Glutamatergic neuron (in vitro differentiated cells): ENCODE measurements around the gene ZBTB8OS. TPM values are rescaled to one million over a fixed set of nuclear protein-coding genes. Genes with fewer than 3 reads are reported as not detected.
"Not testable (repeated sequence)": the region's sequence is repeated elsewhere in the genome, so short reads cannot be mapped to it uniquely, and the experiment has no call there.

Experiments
- DNase-seq: peaks from one replicate; pipeline ENCODE4 v3.0.0; 2022
- H3K27ac Mint-ChIP-seq: one replicate; pipeline ENCODE4 v1.8.0; 2020; ENCODE audit warnings: mild to moderate bottlenecking, mixed read lengths, inconsistent platforms; ENCODE audit not compliant: unreplicated experiment
- H3K27me3 Mint-ChIP-seq: one replicate; pipeline ENCODE4 v1.8.0; 2020; ENCODE audit warnings: mild to moderate bottlenecking, moderate library complexity, mixed read lengths, inconsistent platforms; ENCODE audit not compliant: unreplicated experiment
- H3K36me3 Mint-ChIP-seq: one replicate; pipeline ENCODE4 v1.8.0; 2020; ENCODE audit warnings: mild to moderate bottlenecking, mixed read lengths, inconsistent platforms; ENCODE audit not compliant: unreplicated experiment
- H3K4me1 Mint-ChIP-seq: one replicate; pipeline ENCODE4 v1.8.0; 2020; ENCODE audit warnings: mild to moderate bottlenecking, low read depth, mixed read lengths, inconsistent platforms; ENCODE audit not compliant: unreplicated experiment
- H3K4me3 Mint-ChIP-seq: one replicate; pipeline ENCODE4 v1.8.0; 2020; ENCODE audit warnings: mild to moderate bottlenecking, mixed read lengths, inconsistent platforms; ENCODE audit not compliant: unreplicated experiment
- H3K9me3 Mint-ChIP-seq: one replicate; pipeline ENCODE4 v1.8.0; 2020; ENCODE audit warnings: mild to moderate bottlenecking, moderate library complexity, mixed read lengths, inconsistent platforms; ENCODE audit not compliant: unreplicated experiment
- long read RNA-seq: library from polyadenylated mRNA; unstranded; transcript quantifications from one replicate; pipeline ENCODE4 v2.0.0, GENCODE V29; 2020; ENCODE audit not compliant: unreplicated experiment
- total RNA-seq: library from RNA; stranded (reverse); fragmentation: NEBNext Ultra II Directional; extraction: Animal tissue kit (Norgen Biotek cat#: 25700); gene quantifications from one replicate; pipeline ENCODE4 v1.2.1, GENCODE V29; 2021; ENCODE audit not compliant: unreplicated experiment
- TF ChIP-seq, protein P1 (sequence below): fragments of 200-600 bp; sonication (generic); IDR thresholded peaks from one replicate; pipeline ENCODE4 v1.5.0; 2021; ENCODE audit not compliant: partially characterized antibody, unreplicated experiment

The ZBTB8OS gene
- total RNA-seq = 63.4 TPM
- long read RNA-seq, transcript ZBTB8OS-208 (7 exons, 1,601 nt) = major isoform, 18 of 52 reads
- long read RNA-seq, transcript ZBTB8OS-204 (6 exons, 514 nt) = minor isoform, 7 of 52 reads
- long read RNA-seq, partial matches to known transcripts = 1 of 52 reads
- long read RNA-seq, other reads (novel, unspliced or antisense) = 22 of 52 reads

DNA sequence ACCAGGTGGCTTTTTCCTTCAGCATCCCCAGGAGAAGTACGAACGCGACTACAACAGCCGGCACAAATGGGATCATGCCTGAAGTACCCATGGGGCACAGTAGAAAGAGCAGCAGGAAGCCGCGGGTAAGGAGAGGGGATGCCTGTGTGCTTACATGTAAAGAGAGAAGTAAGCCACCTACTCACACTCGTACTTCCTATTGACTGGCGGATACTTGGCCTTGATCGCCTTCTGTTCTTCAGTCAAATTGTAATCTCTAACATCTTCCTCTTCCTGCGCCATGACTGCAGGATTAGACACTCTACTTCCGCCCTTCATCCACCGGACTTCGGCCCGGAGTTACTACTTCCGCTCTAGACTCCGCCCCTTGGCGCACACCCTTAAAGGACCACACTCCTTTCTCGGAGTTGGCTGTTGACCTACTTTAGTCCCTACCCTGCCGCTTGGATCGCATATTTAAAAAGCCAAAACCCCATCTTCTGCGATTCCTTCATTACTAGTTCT, at the start of gene ZBTB8OS:
Gene ZBTB8OS (minus strand): TSS at position 303 of the 504 bp plus-strand sequence. CDS start 21 bp downstream, at position 282.
- Mint-ChIP-seq H3K36me3 (no peaks in the 10 kb centered on the region), H3K4me1 (peaks cover 9% of the 10 kb centered on the region), H3K9me3 (peaks cover 13% of the 10 kb centered on the region), H3K27me3 (peaks cover 5% of the 10 kb centered on the region), H3K27ac (peak within 1 kb of the TSS; percentile 99), H3K4me3 (peak within 1 kb of the TSS; percentile 100)
- TF ChIP-seq, protein P1, sequence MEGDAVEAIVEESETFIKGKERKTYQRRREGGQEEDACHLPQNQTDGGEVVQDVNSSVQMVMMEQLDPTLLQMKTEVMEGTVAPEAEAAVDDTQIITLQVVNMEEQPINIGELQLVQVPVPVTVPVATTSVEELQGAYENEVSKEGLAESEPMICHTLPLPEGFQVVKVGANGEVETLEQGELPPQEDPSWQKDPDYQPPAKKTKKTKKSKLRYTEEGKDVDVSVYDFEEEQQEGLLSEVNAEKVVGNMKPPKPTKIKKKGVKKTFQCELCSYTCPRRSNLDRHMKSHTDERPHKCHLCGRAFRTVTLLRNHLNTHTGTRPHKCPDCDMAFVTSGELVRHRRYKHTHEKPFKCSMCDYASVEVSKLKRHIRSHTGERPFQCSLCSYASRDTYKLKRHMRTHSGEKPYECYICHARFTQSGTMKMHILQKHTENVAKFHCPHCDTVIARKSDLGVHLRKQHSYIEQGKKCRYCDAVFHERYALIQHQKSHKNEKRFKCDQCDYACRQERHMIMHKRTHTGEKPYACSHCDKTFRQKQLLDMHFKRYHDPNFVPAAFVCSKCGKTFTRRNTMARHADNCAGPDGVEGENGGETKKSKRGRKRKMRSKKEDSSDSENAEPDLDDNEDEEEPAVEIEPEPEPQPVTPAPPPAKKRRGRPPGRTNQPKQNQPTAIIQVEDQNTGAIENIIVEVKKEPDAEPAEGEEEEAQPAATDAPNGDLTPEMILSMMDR = no peak
- peak; percentile 85 for DNase-seq

DNA sequence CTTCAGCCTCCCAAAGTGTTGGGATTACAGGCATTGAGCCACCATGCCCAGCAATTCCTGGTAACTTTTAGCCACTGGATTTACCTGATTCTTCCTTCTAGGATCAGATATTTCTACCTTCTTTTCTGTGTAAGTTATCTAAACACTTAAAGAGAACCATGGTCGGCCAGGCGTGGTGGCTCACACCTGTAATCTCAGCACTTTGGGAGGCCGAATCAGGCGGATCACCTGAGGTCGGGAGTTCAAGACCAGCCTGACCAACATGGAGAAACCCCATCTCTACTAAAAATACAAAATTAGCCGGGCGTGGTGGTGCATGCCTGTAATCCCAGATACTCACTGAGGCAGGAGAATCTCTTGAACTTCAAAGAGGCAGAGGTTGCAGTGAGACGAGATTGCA, 46.6 kb upstream of the ZBTB8OS start:
- DNase-seq, H3K9me3 Mint-ChIP-seq, H3K4me1 Mint-ChIP-seq, H3K4me3 Mint-ChIP-seq, H3K36me3 Mint-ChIP-seq, H3K27me3 Mint-ChIP-seq, H3K27ac Mint-ChIP-seq: not testable (repeated sequence)

DNA sequence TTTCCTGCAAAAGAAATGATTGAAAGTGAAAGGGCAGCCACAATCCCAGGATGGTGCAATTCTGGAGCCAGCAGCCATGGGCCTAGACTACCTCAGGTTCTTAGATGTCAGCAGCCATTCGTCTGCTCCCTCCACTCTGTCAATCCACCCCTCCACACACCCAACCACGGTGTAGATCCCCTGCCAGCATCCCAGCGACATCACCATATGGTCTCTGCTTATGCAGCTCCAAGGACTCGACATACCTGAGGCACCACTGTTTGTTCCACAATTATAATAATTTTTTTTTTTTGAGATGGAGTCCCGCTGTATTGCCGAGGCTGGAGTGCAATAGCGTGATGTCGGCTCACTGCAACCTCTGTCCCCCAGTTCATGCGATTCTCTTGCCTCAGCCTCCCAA, 45.7 kb upstream of the ZBTB8OS start:
- H3K27me3 Mint-ChIP-seq = no peaks in the 10 kb centered on the region
- TF ChIP-seq, protein P1 = no peak
- H3K36me3 Mint-ChIP-seq = peaks cover 5% of the 10 kb centered on the region
- H3K4me3 Mint-ChIP-seq = no peak overlapping the region
- H3K9me3 Mint-ChIP-seq = peaks cover 2% of the 10 kb centered on the region
- no peaks in the 10 kb centered on the region for H3K4me1 Mint-ChIP-seq
- no peak overlapping the region for H3K27ac Mint-ChIP-seq
- no peak for DNase-seq

DNA sequence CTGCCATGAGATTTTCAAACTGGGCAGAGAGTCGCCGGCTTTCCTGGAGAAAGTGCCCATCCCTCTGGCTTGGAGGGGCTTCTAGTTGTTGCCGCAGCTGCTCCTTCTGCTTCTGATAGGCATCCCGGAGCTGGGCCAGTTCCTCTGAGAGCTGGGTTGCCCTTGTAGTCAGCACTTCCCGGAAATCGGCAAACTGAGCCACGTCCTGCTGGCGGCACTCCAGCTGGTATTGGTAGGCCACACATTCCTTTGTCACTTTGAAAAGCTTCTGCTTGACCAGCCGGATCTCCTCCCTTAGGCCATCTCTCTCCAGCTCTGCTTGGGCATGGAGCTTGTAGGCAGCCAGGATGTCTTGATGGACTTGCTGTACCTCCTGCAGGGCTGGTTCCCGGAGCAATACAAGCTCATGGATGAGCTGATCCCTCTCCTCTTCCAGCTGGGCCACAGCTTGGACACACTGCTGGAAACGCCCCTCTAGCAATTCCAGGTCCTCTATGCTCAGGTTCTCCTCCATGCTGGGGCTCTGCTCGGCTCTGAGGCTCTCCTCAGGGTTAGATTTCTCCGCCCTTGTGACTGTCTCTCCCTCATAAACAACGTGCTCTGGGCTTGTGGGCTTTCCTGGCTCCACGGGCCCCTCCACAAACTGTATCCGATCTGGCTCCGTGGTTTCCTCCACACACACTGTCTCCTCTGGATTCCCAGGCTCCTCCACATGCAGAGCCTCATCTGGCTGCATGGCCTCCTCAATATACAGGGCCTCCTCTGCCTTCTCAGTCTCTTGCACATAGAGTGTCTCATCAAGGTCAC, 45.0 kb upstream of the ZBTB8OS start:
- Mint-ChIP-seq H3K4me1 (no peaks in the 10 kb centered on the region), H3K27ac (no peak overlapping the region), H3K27me3 (no peaks in the 10 kb centered on the region), H3K36me3 (peaks cover 5% of the 10 kb centered on the region), H3K4me3 (no peak overlapping the region), H3K9me3 (peaks cover 2% of the 10 kb centered on the region)
- TF ChIP-seq, protein P1 = no peak
- DNase-seq = no peak

DNA sequence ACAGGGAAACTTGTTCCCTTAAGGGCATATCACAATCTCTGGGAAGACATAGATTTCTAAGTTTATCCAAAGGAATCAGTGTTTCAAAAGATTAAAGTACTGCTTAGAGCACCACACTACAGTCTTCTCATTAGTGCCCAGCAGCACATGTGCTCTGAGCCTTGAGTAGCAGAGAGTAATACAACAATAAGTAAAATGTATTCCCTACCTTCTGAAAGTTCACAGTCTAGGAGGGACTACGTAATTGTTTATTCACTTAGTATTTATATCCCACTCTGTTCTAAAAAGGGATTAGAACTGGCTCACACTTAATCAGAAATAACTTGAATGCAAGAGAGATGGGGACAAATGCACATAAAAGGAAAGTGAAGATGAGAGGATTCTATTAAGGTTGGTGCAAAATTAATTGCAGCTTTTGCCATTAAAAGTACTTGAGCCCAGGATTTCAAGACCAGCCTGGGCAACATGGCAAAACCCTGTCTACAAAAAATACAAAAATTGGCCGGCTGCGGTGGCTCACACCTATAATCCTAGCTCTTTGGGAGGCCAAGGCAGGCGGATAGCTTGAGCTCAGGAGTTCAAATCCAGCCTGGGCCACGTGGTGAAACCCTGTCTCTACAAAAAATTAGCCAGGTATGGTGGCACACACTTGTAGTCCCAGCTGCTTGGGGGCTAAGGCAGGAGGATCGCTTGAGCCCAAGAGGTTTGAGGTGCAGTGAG, 43.3 kb upstream of the ZBTB8OS start:
- no peaks in the 10 kb centered on the region for H3K4me1 Mint-ChIP-seq
- H3K27me3 Mint-ChIP-seq = no peaks in the 10 kb centered on the region
- no peak overlapping the region for H3K27ac Mint-ChIP-seq
- TF ChIP-seq, protein P1 = no peak
- no peaks in the 10 kb centered on the region for H3K9me3 Mint-ChIP-seq
- peaks cover 5% of the 10 kb centered on the region for H3K36me3 Mint-ChIP-seq
- no peak for DNase-seq
- no peak overlapping the region for H3K4me3 Mint-ChIP-seq
